Vagina (tissue), 2 donors: ENCODE results near the gene TBC1D22A.

Experiments
- CTCF ChIP-seq, 3 experiments: fragments of 450-650 bp in 2 of 3; fragments of 200-600 bp in 1 of 3; sonication (generic) in 1 of 3; IDR thresholded peaks; one replicate each; pipeline ENCODE4 v1.5.1; 2017 to 2019; ENCODE audit warnings: antibody characterized with exemption in 3 of 3, mild to moderate bottlenecking in 2 of 3, moderate library complexity in 2 of 3
- POLR2AphosphoS5 ChIP-seq, 2 donors: sonication (generic); formaldehyde crosslinking; IDR thresholded peaks; one replicate each; pipeline ENCODE4 v1.9.0; 2017; ENCODE audit warnings: antibody characterized with exemption in 2 of 2, mild to moderate bottlenecking in 2 of 2, low read depth in 1 of 2; ENCODE audit not compliant: insufficient read depth in 1 of 2

GRCh38 chr22:46813816-46814597, 51.6 kb downstream of the TBC1D22A start:
- TF ChIP-seq CTCF (IDR thresholded peaks at IDR 0.05) (no peak), POLR2AphosphoS5 (IDR thresholded peaks at IDR 0.05; ENCODE audit: insufficient read depth in 1 of 2, low read depth in 1 of 2) (no peak)
